SIG-M5 treated with dmso at 0.1 percent for 504 hours (cell line): Measurements from ENCODE around the gene CYP4F8.
"Not testable (repeated sequence)": the region's sequence is repeated elsewhere in the genome, so short reads cannot be mapped to it uniquely, and the experiment has no call there.

Source experiments
- DNase-seq: peaks from one replicate; lab custom pipeline; 2025; ENCODE audit not compliant: unreplicated experiment; lab: John Stamatoyannopoulos, UW

Gene CYP4F8

DNA sequence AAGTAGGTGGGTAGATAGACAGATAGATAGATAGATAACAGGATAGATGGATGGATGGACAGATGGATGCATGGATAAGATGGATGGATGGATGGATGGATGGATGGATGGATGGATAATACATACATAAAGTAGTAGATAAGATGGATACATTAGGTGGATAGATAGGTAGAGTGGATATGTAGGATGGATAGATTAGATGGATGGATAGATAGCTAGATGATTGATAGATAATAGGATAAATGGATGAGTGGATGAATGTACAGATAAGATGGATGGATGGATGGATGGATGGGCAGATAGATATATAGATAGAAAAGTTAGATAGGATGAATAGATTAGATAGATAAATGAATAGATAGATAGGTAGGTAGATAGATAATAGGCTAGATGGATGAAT, 27.8 kb downstream of the CYP4F8 start:
- no peak for DNase-seq

GRCh38 chr19:15643387-15643786, 28.4 kb downstream of the CYP4F8 start:
- no peak for DNase-seq

GRCh38 chr19:15644066-15644741, 29.2 kb downstream of the CYP4F8 start:
- DNase-seq, result no peak

GRCh38 chr19:15644816-15645215, 29.8 kb downstream of the CYP4F8 start:
- DNase-seq, result no peak

GRCh38 chr19:15649526-15649925, 34.5 kb downstream of the CYP4F8 start:
- DNase-seq, result no peak

DNA sequence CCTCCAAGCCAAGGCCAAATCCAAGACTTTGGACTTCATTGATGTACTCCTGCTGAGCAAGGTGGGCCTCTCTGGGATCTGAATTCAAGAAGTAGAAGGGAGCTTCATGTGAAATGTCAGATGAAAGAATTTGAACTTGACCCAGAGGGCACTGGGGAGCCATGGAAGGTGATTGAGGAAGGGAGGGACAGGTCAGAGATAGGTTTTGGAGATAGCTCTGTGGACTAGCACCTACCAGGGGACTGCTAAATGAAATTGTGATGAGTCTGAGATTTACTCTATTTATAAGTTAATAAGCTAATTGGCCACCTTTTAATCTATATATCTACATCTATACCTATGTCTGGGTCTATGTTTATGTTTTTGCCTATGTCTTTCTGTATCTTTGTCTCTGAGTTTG, 35.1 kb downstream of the CYP4F8 start:
- not testable (repeated sequence) for DNase-seq

GRCh38 chr19:15651791-15652190, 36.8 kb downstream of the CYP4F8 start:
- no peak for DNase-seq

- no peak for DNase-seq
These were observed 37.7 kb downstream of the CYP4F8 start for GRCh38 chr19:15652559-15653278.

DNA sequence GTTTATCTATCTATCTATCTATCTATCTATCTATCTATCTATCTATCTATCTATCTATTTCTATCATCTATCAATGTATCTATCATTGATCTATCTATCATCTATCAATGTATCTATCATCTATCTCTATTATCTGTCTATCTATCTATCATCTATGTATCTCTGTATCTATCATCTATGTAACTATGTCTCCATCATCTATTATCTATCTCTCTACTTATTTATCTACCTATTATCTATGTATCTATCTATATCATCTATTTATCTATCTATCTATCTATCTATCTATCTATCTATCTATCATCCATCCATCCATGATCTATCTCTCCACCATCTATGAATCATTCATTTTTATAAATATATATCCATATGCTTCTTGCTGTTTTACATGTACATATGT, 41.4 kb downstream of the CYP4F8 start:
- no peak for DNase-seq

GRCh38 chr19:15663247-15663646, 48.2 kb downstream of the CYP4F8 start:
- DNase-seq, result no peak

GRCh38 chr19:15666186-15666585, 51.2 kb downstream of the CYP4F8 start:
- DNase-seq, result no peak

GRCh38 chr19:15666883-15667282, 51.9 kb downstream of the CYP4F8 start:
- no peak for DNase-seq

GRCh38 chr19:15669440-15669839, 54.4 kb downstream of the CYP4F8 start:
- DNase-seq, result no peak

DNA sequence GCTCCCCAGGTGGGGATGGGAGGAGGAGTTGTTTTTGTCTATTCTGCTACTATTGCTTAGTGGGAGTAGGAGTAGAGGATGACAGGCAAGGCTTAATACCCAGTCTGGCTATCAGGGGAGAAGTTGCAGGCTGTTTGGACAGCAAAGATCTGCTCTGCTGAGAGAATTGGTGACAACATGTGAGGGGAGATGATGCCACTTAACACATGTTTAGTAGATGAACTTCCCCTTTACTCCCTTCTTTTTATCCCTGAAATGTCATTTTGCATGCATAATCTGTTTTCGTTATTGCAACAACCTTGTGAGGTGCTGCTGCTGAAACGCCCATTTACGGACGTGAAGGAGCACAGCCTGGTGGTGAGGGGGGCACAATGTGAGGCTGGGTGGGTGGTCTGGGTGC, 54.9 kb downstream of the CYP4F8 start:
- no peak for DNase-seq

GRCh38 chr19:15671237-15671821, 56.3 kb downstream of the CYP4F8 start:
- DNase-seq, result no peak

DNA sequence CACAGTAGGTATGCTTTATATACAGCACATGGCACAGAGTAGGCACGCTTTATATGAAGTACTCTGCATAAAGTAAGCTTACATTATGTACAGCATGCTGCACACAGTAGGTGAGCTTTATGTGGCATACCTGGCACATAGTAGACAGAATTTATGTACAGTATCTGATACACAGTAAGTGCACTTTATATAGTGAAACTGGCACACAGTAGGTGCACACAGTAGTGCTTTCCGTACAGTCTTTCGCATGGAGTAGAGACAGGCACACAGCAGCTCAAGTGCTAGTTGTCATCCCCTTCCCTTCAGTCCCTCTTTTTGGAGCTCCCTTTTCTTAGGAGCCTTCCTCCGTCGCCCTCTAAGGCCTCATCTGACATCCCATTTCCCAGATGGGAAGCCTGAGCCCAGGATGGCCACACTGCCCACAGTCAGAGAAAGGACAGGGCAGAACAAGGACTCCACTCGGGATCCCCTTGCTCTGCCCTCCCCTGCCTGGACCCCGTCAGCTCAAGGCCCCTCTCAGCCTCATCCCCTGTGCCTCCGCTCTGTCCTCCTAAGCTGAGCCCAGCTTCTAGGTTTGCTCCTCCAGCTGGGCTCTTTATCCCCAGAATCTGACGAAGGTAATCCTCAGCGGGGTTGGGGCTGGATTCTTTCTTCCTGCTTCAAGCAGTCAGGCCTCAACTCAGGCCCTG, 57.0 kb downstream of the CYP4F8 start:
- no peak for DNase-seq

DNA sequence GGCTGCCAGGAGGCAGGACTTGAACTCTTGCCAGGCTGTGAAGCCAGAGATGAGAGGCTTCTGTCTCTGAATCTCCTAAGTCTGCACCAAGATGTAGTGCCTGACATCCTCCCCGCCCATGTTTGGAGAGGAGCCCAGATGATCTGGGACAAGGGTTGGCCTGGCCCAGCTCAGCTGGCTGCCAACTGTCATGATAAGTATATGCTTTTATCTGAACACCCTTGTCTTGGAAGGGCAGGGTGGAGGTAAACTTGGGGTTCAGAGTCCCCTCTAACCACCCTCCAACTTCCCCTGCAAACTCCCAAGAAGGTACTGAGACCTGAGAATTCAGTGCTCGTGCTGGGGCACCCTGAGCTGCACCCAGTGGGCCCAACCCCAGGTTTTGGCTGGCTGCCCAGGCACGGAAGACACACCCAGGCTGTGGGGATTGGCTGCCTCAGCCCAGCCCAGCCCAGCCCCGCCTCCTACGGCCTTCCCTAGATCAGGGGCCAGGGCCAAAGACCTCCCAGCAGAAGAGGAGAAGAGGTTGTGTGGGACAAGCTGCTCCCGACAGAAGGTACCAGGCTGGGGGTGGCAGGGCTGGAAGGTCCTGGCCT, 57.7 kb downstream of the CYP4F8 start, which contains the start of gene CYP4F12:
CYP4F12 (plus strand) TSS at position 508 of the 596 bp plus-strand sequence. CDS start 443 bp downstream, outside the sequence.
- DNase-seq, result no peak

- no peak for DNase-seq
These were observed 58.2 kb downstream of the CYP4F8 start for GRCh38 chr19:15673176-15673654.

GRCh38 chr19:15675560-15675959, 60.5 kb downstream of the CYP4F8 start:
- DNase-seq, result no peak

- no peak for DNase-seq
These were observed 64.1 kb downstream of the CYP4F8 start for GRCh38 chr19:15679089-15679488.

- DNase-seq, result not testable (repeated sequence)
These were observed 64.8 kb downstream of the CYP4F8 start for GRCh38 chr19:15679865-15680264.
